ENCODE measurements around the gene CEP41. TPM values are rescaled to one million over a fixed set of nuclear protein-coding genes. Genes with fewer than 3 reads are reported as not detected.

Gene CEP41
- total and polyA plus RNA-seq, 2 donors: 7.6 to 12.3 TPM

DNA sequence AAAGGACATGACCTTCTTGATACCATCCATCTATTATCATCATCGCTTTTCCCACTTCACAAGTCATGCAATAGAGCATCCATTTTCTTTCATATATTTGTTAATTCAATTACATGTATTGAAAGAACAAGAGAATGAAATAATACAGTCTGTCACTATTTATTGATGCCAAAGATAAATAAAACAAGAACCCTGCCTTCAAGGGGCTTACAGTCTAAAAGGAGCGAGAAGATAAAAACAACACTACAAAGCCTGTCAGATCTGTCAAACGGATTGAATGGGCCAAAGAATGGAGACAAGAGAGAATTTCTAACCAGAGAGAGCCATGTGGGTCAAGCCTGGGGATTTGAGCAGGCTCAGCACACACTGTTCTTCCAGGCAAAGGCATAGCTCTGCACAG is 80.3 kb downstream of the CEP41 start:
- H3K36me3 ChIP-seq (ENCODE audit: insufficient read depth): no peaks in the 10 kb centered on the region
- H3K4me3 ChIP-seq (ENCODE audit: low read depth, low read length): no peak overlapping the region
- no peak overlapping the region for H3K27ac ChIP-seq (ENCODE audit: low read depth)
- H3K4me1 ChIP-seq (ENCODE audit: insufficient read depth): no peaks in the 10 kb centered on the region
- WGBS: 96% methylated on average over 3 of the region's 3 CpGs
- DNase-seq (ENCODE audit: extremely low spot score): no peak

GRCh38 chr7:130359276-130359857 is 81.4 kb downstream of the CEP41 start:
- Histone ChIP-seq H3K36me3 (ENCODE audit: insufficient read depth) (no peaks in the 10 kb centered on the region), H3K4me3 (ENCODE audit: low read depth, low read length) (no peak overlapping the region), H3K4me1 (ENCODE audit: insufficient read depth) (no peaks in the 10 kb centered on the region), H3K27ac (ENCODE audit: low read depth) (no peak overlapping the region)
- 97% methylated on average over 5 of the region's 5 CpGs for WGBS
- no peak for DNase-seq (ENCODE audit: extremely low spot score)

DNA sequence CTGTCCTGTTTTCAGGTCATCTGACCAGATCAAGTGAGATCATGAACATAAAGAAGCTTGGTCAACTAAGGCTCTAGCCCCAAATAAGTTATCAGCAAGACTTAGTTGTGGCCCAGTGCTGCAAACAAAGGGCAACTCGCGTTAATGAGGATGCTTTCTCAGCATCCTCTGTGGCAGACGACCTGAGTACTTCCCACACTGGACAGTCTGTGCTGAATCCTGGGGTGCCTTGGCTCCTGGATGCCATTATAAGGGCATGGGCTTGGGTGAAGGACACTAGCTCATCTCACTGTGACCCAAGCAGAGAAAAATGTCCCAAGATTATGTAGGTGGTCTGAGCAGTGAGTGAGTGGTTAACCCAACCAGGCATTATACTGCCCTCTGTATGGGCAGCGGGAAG is 82.3 kb downstream of the CEP41 start:
- Histone ChIP-seq H3K4me1 (ENCODE audit: insufficient read depth) (no peaks in the 10 kb centered on the region), H3K36me3 (ENCODE audit: insufficient read depth) (no peaks in the 10 kb centered on the region), H3K27ac (ENCODE audit: low read depth) (no peak overlapping the region), H3K4me3 (ENCODE audit: low read depth, low read length) (no peak overlapping the region)
- no peak for DNase-seq (ENCODE audit: extremely low spot score)
- WGBS: 98% methylated on average over 4 of the region's 4 CpGs

DNA sequence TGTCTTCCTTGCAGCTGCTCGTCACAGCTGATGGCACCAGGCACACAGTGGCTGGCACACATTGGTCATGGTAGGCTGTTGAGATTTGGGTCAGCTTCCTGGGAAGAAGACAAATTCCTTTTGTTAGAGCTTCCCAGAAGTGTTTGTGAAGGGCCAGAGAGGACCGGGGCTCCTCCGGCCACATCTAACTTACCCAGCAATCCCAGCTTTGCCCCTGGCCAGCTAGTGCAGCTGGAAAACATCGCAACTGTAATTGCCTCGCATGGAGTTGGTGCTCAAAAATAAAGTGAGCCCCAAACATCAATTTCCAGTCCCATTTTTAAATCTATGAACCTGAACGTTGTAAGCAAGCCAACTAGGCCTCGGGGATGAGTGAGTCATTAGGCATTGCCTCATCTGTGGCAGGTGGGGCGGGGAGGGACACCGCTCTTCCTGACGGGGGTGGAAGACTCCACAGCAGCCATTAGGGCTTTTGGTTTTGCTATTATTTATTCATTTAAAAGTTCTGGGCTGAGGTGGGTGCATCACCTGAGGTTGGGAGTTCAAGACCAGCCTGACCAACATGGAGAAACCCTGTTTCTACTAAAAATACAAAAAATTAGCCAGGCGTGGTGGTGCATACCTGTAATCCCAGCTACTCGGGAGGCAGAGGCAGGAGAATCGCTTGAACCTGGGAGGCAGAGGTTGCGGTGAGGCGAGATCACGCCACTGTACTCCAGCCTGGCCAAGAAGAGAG is 83.8 kb downstream of the CEP41 start:
- DNase-seq (ENCODE audit: extremely low spot score): no peak
- Histone ChIP-seq H3K4me3 (ENCODE audit: low read depth, low read length) (no peak overlapping the region), H3K36me3 (ENCODE audit: insufficient read depth) (no peaks in the 10 kb centered on the region), H3K27ac (ENCODE audit: low read depth) (peak overlapping the region; percentile 63), H3K4me1 (ENCODE audit: insufficient read depth) (no peaks in the 10 kb centered on the region)
- WGBS: 71% methylated on average over 16 of the region's 16 CpGs

DNA sequence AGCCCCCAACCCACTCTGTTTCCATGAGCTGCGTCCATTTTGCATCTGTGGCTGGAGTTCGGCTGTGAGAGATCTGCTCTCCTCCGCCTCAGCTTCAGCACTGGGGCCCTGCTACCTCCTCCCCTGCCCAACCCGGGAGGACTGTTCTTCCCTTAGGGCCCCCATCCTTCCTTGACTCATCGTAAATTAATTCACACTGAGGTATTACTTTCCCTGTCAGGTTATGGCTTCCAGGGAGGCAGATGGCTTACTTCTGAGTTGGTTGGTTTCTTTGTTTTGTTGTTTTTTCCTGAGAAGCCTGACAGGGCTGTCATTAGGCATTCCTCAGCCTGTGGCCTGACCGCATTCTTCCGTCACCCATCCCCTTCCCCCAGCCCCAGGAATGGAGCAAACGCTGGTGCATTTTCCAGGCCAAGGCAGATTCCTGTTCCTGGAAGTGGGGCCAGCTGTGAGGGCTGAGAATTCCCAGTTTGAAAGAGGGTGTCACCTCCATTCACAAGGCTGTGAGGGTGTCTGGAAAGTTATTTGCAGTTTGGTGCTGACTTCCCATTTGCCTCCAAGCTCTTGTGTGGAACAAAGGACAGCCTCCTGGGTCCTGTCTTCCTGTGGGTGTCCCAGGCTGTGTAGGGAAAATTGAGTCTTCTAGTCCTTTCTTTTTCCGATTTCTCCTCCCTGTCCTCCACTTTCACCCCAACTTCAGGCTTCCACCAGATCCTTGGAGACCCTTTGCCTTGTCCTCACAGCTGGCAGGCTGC is 84.5 kb downstream of the CEP41 start:
- DNase-seq (ENCODE audit: extremely low spot score): no peak
- Histone ChIP-seq H3K36me3 (ENCODE audit: insufficient read depth) (no peaks in the 10 kb centered on the region), H3K4me3 (ENCODE audit: low read depth, low read length) (no peak overlapping the region), H3K27ac (ENCODE audit: low read depth) (peak overlapping the region; percentile 65), H3K4me1 (ENCODE audit: insufficient read depth) (no peaks in the 10 kb centered on the region)
- whole genome bisulfite sequencing: 32% methylated on average over 9 of the region's 9 CpGs

- H3K4me3 ChIP-seq (ENCODE audit: low read depth, low read length): no peak overlapping the region
- no peak for DNase-seq (ENCODE audit: extremely low spot score)
- H3K27ac ChIP-seq (ENCODE audit: low read depth): no peak overlapping the region
- 92% methylated on average over 7 of the region's 7 CpGs for WGBS
- no peaks in the 10 kb centered on the region for H3K4me1 ChIP-seq (ENCODE audit: insufficient read depth)
- no peaks in the 10 kb centered on the region for H3K36me3 ChIP-seq (ENCODE audit: insufficient read depth)
Observed at GRCh38 chr7:130353196-130353595, 87.6 kb downstream of the CEP41 start.

DNA sequence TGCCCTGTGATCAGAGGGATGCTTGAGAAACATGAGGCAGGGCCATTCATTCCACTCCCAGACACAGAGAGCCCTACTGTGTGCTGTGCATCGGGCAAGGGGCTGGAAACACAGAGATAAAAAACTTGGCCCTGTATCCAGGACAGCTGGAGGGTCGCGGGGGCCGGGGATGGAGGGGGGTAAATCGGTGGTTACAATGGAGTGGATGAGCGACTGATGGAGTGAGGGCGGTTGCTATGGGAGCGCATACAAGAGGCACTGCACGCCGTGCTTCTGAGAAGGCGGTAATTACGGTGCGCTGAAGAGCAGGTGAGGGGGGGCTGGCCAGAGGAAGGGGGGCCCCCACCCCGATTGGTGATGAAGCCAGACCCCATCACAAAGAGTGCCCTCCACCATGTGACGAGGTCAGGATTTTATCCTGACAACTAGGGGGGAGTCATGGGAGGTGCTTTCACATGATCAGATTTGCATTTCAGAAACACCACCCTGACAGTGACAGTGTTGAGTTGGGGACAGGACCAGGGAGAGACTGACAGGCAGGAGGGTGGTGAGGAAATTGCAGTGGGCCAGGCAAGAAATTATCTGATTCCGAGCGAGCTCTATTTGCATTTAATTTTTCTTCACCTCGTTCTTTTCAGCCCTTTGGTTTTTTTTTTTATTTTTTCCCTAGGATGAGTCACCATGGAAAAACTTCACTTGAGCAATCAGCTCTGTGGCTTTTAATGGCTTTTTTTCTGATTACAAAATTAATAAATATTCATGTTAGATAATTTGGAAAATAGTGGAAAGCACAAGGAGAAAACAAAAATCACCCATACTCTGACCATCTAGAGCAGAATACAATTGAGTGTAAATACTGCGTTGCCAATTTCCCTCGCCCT is 88.4 kb downstream of the CEP41 start:
- no peak for DNase-seq (ENCODE audit: extremely low spot score)
- Histone ChIP-seq H3K4me1 (ENCODE audit: insufficient read depth) (no peaks in the 10 kb centered on the region), H3K4me3 (ENCODE audit: low read depth, low read length) (no peak overlapping the region), H3K36me3 (ENCODE audit: insufficient read depth) (no peaks in the 10 kb centered on the region), H3K27ac (ENCODE audit: low read depth) (no peak overlapping the region)
- WGBS: 60% methylated on average over 20 of the region's 20 CpGs

DNA sequence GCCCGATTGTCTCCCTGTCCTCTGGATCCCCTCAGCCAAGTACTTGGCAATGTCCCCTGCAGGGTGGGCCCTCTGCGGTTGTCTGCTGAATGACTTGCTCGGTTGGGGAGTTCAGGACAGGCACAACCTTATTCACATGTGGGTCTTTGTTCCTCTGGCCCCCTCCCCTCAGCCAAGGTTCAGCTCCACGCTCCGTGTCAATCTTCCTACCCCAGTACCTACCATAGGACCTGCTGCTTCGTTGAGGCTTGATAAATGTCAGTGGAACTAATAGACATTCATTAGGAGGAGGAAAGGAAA is 89.1 kb downstream of the CEP41 start:
- Histone ChIP-seq H3K4me3 (ENCODE audit: low read depth, low read length) (no peak overlapping the region), H3K27ac (ENCODE audit: low read depth) (no peak overlapping the region), H3K4me1 (ENCODE audit: insufficient read depth) (no peaks in the 10 kb centered on the region), H3K36me3 (ENCODE audit: insufficient read depth) (no peaks in the 10 kb centered on the region)
- DNase-seq (ENCODE audit: extremely low spot score): no peak
- 67% methylated on average over 6 of the region's 6 CpGs for WGBS

- Histone ChIP-seq H3K27ac (ENCODE audit: low read depth) (no peak overlapping the region), H3K4me1 (ENCODE audit: insufficient read depth) (no peaks in the 10 kb centered on the region), H3K36me3 (ENCODE audit: insufficient read depth) (no peaks in the 10 kb centered on the region), H3K4me3 (ENCODE audit: low read depth, low read length) (no peak overlapping the region)
- DNase-seq (ENCODE audit: extremely low spot score): no peak
- 48% methylated on average over 20 of the region's 20 CpGs for WGBS
Observed at GRCh38 chr7:130350945-130351790, 89.6 kb downstream of the CEP41 start.

- H3K4me3 ChIP-seq (ENCODE audit: low read depth, low read length): no peak overlapping the region
- 78% methylated on average over 16 of the region's 16 CpGs for WGBS
- no peak overlapping the region for H3K27ac ChIP-seq (ENCODE audit: low read depth)
- no peak for DNase-seq (ENCODE audit: extremely low spot score)
- no peaks in the 10 kb centered on the region for H3K36me3 ChIP-seq (ENCODE audit: insufficient read depth)
- H3K4me1 ChIP-seq (ENCODE audit: insufficient read depth): no peaks in the 10 kb centered on the region
Observed at GRCh38 chr7:130349911-130350782, 90.7 kb downstream of the CEP41 start.

DNA sequence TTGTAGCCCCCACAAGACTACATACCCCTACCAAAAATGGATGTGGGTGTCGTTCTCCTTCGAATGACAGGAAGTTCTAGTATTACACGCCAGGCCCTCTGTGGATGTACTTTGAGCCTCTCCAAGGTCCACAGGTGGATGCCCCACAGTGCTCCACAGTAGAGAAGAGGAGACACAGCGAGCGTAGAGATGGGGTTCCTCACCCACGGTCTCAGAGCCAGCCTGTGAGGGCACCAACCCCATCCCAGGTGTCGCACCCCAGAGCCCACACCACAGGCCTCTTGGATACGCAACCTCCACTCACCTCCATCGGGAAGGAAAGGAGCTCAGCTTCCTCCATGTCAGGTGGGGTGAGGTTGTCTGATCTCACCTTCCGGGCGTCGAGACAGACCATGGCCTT is 93.9 kb downstream of the CEP41 start:
- H3K36me3 ChIP-seq (ENCODE audit: insufficient read depth): no peaks in the 10 kb centered on the region
- WGBS: 92% methylated on average over 12 of the region's 12 CpGs

GRCh38 chr7:130346177-130346905 is 94.5 kb downstream of the CEP41 start:
- H3K36me3 ChIP-seq (ENCODE audit: insufficient read depth): no peaks in the 10 kb centered on the region
- no peak overlapping the region for H3K27ac ChIP-seq (ENCODE audit: low read depth)
- no peaks in the 10 kb centered on the region for H3K4me1 ChIP-seq (ENCODE audit: insufficient read depth)
- DNase-seq (ENCODE audit: extremely low spot score): no peak
- 91% methylated on average over 10 of the region's 10 CpGs for WGBS
- H3K4me3 ChIP-seq (ENCODE audit: low read depth, low read length): no peak overlapping the region

More for the DNA sequence above, 93.9 kb downstream of the CEP41 start:
- H3K4me1 ChIP-seq (ENCODE audit: insufficient read depth): no peaks in the 10 kb centered on the region
- DNase-seq (ENCODE audit: extremely low spot score): no peak
- no peak overlapping the region for H3K27ac ChIP-seq (ENCODE audit: low read depth)
- no peak overlapping the region for H3K4me3 ChIP-seq (ENCODE audit: low read depth, low read length)
